Neuronal stem cell (in vitro differentiated cells): ENCODE measurements around the gene CCDC91.

ENCODE experiments used
- DNase-seq: peaks from one replicate; pipeline ENCODE4 v3.0.0-alpha.2; 2013; ENCODE audit warnings: low spot score
- H2AFZ ChIP-seq: one replicate; pipeline ENCODE4 v1.6.1; 2013; ENCODE audit warnings: mild to moderate bottlenecking, low read length, inconsistent platforms
- H2AK5ac ChIP-seq: 2 replicates; pipeline ENCODE4 v1.6.1; 2013; ENCODE audit warnings: low read depth, mild to moderate bottlenecking, inconsistent platforms, low read length, moderate library complexity, mixed read lengths
- H2BK120ac ChIP-seq: 2 replicates; pipeline ENCODE4 v1.6.1; 2013; ENCODE audit warnings: low read depth, mild to moderate bottlenecking, inconsistent platforms, low read length, moderate library complexity, mixed read lengths
- H2BK12ac ChIP-seq: one replicate; pipeline ENCODE4 v1.6.1; 2013; ENCODE audit warnings: low read length, inconsistent platforms
- H2BK15ac ChIP-seq: 2 replicates; pipeline ENCODE4 v1.6.1; 2013; ENCODE audit warnings: mild to moderate bottlenecking, low read length, inconsistent platforms, mixed read lengths
- H2BK5ac ChIP-seq: one replicate; pipeline ENCODE4 v1.6.1; 2013; ENCODE audit warnings: inconsistent platforms, mild to moderate bottlenecking, low read length, moderate library complexity
- H3K14ac ChIP-seq: one replicate; pipeline ENCODE4 v1.6.1; 2013; ENCODE audit warnings: low read length, inconsistent platforms
- H3K18ac ChIP-seq: 2 replicates; pipeline ENCODE4 v1.6.1; 2013; ENCODE audit warnings: low read length, inconsistent platforms
- H3K23ac ChIP-seq: 2 replicates; pipeline ENCODE4 v1.6.1; 2013; ENCODE audit warnings: low read depth, mild to moderate bottlenecking, mixed read lengths, low read length, inconsistent platforms; ENCODE audit not compliant: poor library complexity
- H3K27ac ChIP-seq: replicated peaks from 3 replicates; pipeline ENCODE4 v1.5.1; 2013; ENCODE audit warnings: low read length, inconsistent platforms
- H3K27me3 ChIP-seq, 3 experiments: 2 replicates each; pipeline ENCODE4 v1.6.1; 2013; ENCODE audit warnings: low read length in 3 of 3, mild to moderate bottlenecking in 2 of 3, inconsistent platforms in 1 of 3, low read depth in 1 of 3, mixed read lengths in 1 of 3, moderate library complexity in 1 of 3; ENCODE audit not compliant: control insufficient read depth in 3 of 3, insufficient read depth in 3 of 3
- H3K36me3 ChIP-seq, 2 donors: replicated peaks in 1 of 2; 2 replicates each; pipeline ENCODE4 v1.6.1; 2013; ENCODE audit warnings: low read length in 2 of 2; ENCODE audit not compliant: control insufficient read depth in 2 of 2, insufficient read depth in 2 of 2
- H3K4ac ChIP-seq: 2 replicates; pipeline ENCODE4 v1.6.1; 2013; ENCODE audit warnings: inconsistent platforms, mild to moderate bottlenecking, low read length, moderate library complexity
- H3K4me1 ChIP-seq, 2 donors: 1 replicate in 1 of 2; 2 replicates in 1 of 2; pipeline ENCODE4 v1.6.1; 2013; ENCODE audit warnings: low read length in 2 of 2, low read depth in 1 of 2; ENCODE audit not compliant: control insufficient read depth in 2 of 2, insufficient read depth in 1 of 2
- H3K4me2 ChIP-seq: one replicate; pipeline ENCODE4 v1.6.1; 2013; ENCODE audit warnings: mild to moderate bottlenecking, low read length, inconsistent platforms; ENCODE audit not compliant: insufficient read depth, poor library complexity, severe bottlenecking
- H3K4me3 ChIP-seq, 2 donors: 2 replicates each; pipeline ENCODE4 v1.5.1; 2013; ENCODE audit warnings: low read length in 2 of 2, mild to moderate bottlenecking in 2 of 2, inconsistent platforms in 1 of 2, moderate library complexity in 1 of 2
- H3K79me1 ChIP-seq: one replicate; pipeline ENCODE4 v1.6.1; 2013; ENCODE audit warnings: low read depth, mild to moderate bottlenecking, inconsistent platforms, low read length, moderate library complexity
- H3K9ac ChIP-seq: one replicate; pipeline ENCODE4 v1.6.1; 2013; ENCODE audit warnings: mild to moderate bottlenecking, low read depth, low read length, inconsistent platforms; ENCODE audit not compliant: poor library complexity
- H3K9me3 ChIP-seq, 2 donors: replicated peaks in 1 of 2; 2 replicates each; pipeline versions ENCODE3 to v1.6.1; 2013; ENCODE audit warnings: low read length in 2 of 2, mild to moderate bottlenecking in 2 of 2, inconsistent platforms in 1 of 2, low read depth in 1 of 2, mixed read lengths in 1 of 2, moderate library complexity in 1 of 2; ENCODE audit not compliant: control insufficient read depth in 2 of 2, insufficient read depth in 1 of 2
- H4K8ac ChIP-seq: one replicate; pipeline ENCODE4 v1.6.1; 2013; ENCODE audit warnings: low read depth, mild to moderate bottlenecking, inconsistent platforms, low read length, moderate library complexity
- H4K91ac ChIP-seq: one replicate; pipeline ENCODE4 v1.6.1; 2013; ENCODE audit warnings: low read length, low read depth, mild to moderate bottlenecking, inconsistent platforms; ENCODE audit not compliant: poor library complexity
- WGBS, 2 donors: extraction: QIAGEN DNeasy Blood & Tissue Kit; methylation state at CpG; one replicate each; pipeline ENCODE4 v1.1.7; 2013; ENCODE audit warnings: missing lambda C conversion rate in 2 of 2, mixed read lengths in 1 of 2; ENCODE audit not compliant: insufficient read length in 2 of 2, insufficient replicate concordance in 1 of 2; ENCODE audit errors: extremely low coverage in 2 of 2; 5-methylcytosine and 5-hydroxymethylcytosine counted together

CCDC91 gene

GRCh38 chr12:28167981-28168485, 22.2 kb upstream of the CCDC91 start:
- Histone ChIP-seq H3K18ac (no peak overlapping the region), H4K8ac (no peak overlapping the region), H3K79me1 (no peaks in the 10 kb centered on the region), H3K23ac (no peak overlapping the region), H3K4me1 (peaks cover 0 to 2% of the 10 kb centered on the region in 2 donors), H3K4me3 (no peak overlapping the region), H3K14ac (no peak overlapping the region), H2AK5ac (no peak overlapping the region), H3K4ac (no peak overlapping the region), H3K27ac (no peak overlapping the region), H2BK120ac (no peak overlapping the region), H2BK15ac (no peak overlapping the region), H2BK12ac (no peak overlapping the region), H2BK5ac (no peak overlapping the region), H4K91ac (no peak overlapping the region), H3K27me3 (no peaks in the 10 kb centered on the region), H3K4me2 (no peak overlapping the region), H3K9ac (no peak overlapping the region), H2AFZ (no peak overlapping the region), H3K36me3 (no peaks in the 10 kb centered on the region), H3K9me3 (no peaks in the 10 kb centered on the region)
- DNase-seq, result no peak
- WGBS, 2 donors, result no CpG with 5 or more reads among the region's 2 CpGs

GRCh38 chr12:28171356-28172060, 18.7 kb upstream of the CCDC91 start:
- H3K14ac ChIP-seq, result no peak overlapping the region
- WGBS, 2 donors, result no CpG with 5 or more reads among the region's 3 CpGs
- DNase-seq, result no peak

GRCh38 chr12:28172434-28173030, 17.7 kb upstream of the CCDC91 start:
- WGBS, 2 donors, result no CpG with 5 or more reads among the region's 3 CpGs
- no peak overlapping the region for H3K9ac ChIP-seq
- H3K4me3 ChIP-seq, result no peak overlapping the region
- DNase-seq, result peak; percentile 4
- H4K8ac ChIP-seq, result no peak overlapping the region
- H3K4me1 ChIP-seq, result peaks cover 0 to 2% of the 10 kb centered on the region in 2 donors
- no peaks in the 10 kb centered on the region for H3K9me3 ChIP-seq
- H2BK120ac ChIP-seq, result no peak overlapping the region
- H4K91ac ChIP-seq, result no peak overlapping the region
- no peak overlapping the region for H2BK15ac ChIP-seq
- H3K18ac ChIP-seq, result no peak overlapping the region
- H2AFZ ChIP-seq, result no peak overlapping the region
- no peak overlapping the region for H3K27ac ChIP-seq
- no peak overlapping the region for H3K14ac ChIP-seq
- no peaks in the 10 kb centered on the region for H3K27me3 ChIP-seq
- no peak overlapping the region for H2BK5ac ChIP-seq
- no peak overlapping the region for H2AK5ac ChIP-seq
- H3K4me2 ChIP-seq, result no peak overlapping the region
- no peaks in the 10 kb centered on the region for H3K79me1 ChIP-seq
- H3K23ac ChIP-seq, result no peak overlapping the region
- no peak overlapping the region for H2BK12ac ChIP-seq
- no peak overlapping the region for H3K4ac ChIP-seq
- H3K36me3 ChIP-seq, result no peaks in the 10 kb centered on the region

More at GRCh38 chr12:28171356-28172060, 18.7 kb upstream of the CCDC91 start:
- no peaks in the 10 kb centered on the region for H3K79me1 ChIP-seq
- H3K9ac ChIP-seq, result no peak overlapping the region
- H3K36me3 ChIP-seq, result no peaks in the 10 kb centered on the region
- H3K18ac ChIP-seq, result no peak overlapping the region
- H3K4me1 ChIP-seq, result peaks cover 0 to 2% of the 10 kb centered on the region in 2 donors
- no peak overlapping the region for H2BK15ac ChIP-seq
- H3K4ac ChIP-seq, result no peak overlapping the region
- no peak overlapping the region for H2BK12ac ChIP-seq
- H3K9me3 ChIP-seq, result no peaks in the 10 kb centered on the region
- H3K23ac ChIP-seq, result no peak overlapping the region
- H3K27me3 ChIP-seq, result no peaks in the 10 kb centered on the region
- H2AFZ ChIP-seq, result no peak overlapping the region
- no peak overlapping the region for H2AK5ac ChIP-seq
- H4K8ac ChIP-seq, result no peak overlapping the region
- H2BK120ac ChIP-seq, result no peak overlapping the region
- H4K91ac ChIP-seq, result no peak overlapping the region
- H2BK5ac ChIP-seq, result no peak overlapping the region
- no peak overlapping the region for H3K4me2 ChIP-seq
- H3K4me3 ChIP-seq, result no peak overlapping the region
- no peak overlapping the region for H3K27ac ChIP-seq

DNA sequence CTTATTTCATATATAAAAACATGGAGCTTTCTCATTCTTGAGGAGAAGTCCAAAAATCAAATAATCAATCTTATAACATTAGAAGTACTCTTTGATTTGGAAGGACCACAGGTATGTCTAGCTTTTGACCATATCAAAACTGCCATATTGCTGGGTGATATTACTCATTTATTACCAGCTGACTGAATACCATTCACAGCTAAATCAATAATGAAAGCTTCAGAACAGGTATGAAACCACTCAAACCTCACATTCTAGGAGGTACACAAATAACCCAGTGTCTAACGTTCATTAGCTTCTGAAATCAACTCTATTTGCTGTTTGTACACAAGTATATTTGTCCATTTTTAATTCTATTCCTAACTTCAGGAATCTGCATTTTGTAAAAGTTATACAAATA, 16.8 kb upstream of the CCDC91 start:
- no peak overlapping the region for H3K4me2 ChIP-seq
- no CpG with 5 or more reads among the region's 1 CpG for WGBS, 2 donors

More for the DNA sequence above, 16.8 kb upstream of the CCDC91 start:
- H2AK5ac ChIP-seq, result no peak overlapping the region
- H2AFZ ChIP-seq, result no peak overlapping the region
- no peak overlapping the region for H2BK15ac ChIP-seq
- H3K14ac ChIP-seq, result no peak overlapping the region
- no peak overlapping the region for H2BK5ac ChIP-seq
- no peaks in the 10 kb centered on the region for H3K27me3 ChIP-seq
- H3K27ac ChIP-seq, result no peak overlapping the region
- no peaks in the 10 kb centered on the region for H3K4me1 ChIP-seq
- no peak overlapping the region for H3K4me3 ChIP-seq
- H3K9ac ChIP-seq, result no peak overlapping the region
- H3K36me3 ChIP-seq, result no peaks in the 10 kb centered on the region
- no peaks in the 10 kb centered on the region for H3K79me1 ChIP-seq
- no peak overlapping the region for H3K23ac ChIP-seq
- H4K91ac ChIP-seq, result no peak overlapping the region
- no peak overlapping the region for H2BK12ac ChIP-seq
- H3K4ac ChIP-seq, result no peak overlapping the region
- no peak overlapping the region for H2BK120ac ChIP-seq
- H3K9me3 ChIP-seq, result no peaks in the 10 kb centered on the region
- H3K18ac ChIP-seq, result no peak overlapping the region
- DNase-seq, result no peak
- H4K8ac ChIP-seq, result no peak overlapping the region
